Measurements from ENCODE around the gene DPEP2.
"Not testable (repeated sequence)": the region's sequence is repeated elsewhere in the genome, so short reads cannot be mapped to it uniquely, and the experiment has no call there.

Gene DPEP2

GRCh38 chr16:67998779-67999688 lies at the start of gene DPEP2:
TSS of gene DPEP2 (minus strand) at chr16:67999484. CDS start at chr16:67993212, 6,272 bp downstream.
- not testable (repeated sequence) for DNase-seq (ENCODE audit: low read depth, low spot score); H3K27ac ChIP-seq

- no peak for DNase-seq (ENCODE audit: low read depth, low spot score)
- H3K27ac ChIP-seq, result no peak overlapping the region
Observed at GRCh38 chr16:68047987-68048386, 48.7 kb upstream of the DPEP2 start.

GRCh38 chr16:68046106-68046505 lies 46.8 kb upstream of the DPEP2 start:
- H3K27ac ChIP-seq, result no peak overlapping the region
- DNase-seq (ENCODE audit: low read depth, low spot score), result no peak

DNA sequence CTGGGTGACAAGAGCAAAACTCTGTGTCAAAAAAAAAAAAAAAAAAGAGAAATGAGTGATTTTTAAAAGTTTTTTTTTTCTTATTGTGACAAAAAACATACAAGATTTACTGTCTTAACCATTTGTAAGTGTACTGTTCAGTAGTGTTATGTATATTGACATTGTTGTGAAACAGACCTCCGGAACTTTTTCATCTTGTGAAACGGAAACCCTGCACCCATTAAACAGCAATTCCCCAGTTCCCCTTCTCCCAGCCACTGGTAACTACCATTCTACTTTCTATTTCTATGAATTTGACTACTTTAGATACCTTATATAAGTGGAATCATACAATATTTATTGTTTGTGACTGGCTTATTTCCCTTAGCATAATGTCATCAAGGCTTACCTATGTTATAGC lies 42.5 kb upstream of the DPEP2 start:
- no peak for DNase-seq (ENCODE audit: low read depth, low spot score)

GRCh38 chr16:68040506-68041288 lies 41.4 kb upstream of the DPEP2 start:
- no peak overlapping the region for H3K27ac ChIP-seq
- DNase-seq (ENCODE audit: low read depth, low spot score), result no peak

More for the DNA sequence above, 42.5 kb upstream of the DPEP2 start:
- no peak overlapping the region for H3K27ac ChIP-seq

DNA sequence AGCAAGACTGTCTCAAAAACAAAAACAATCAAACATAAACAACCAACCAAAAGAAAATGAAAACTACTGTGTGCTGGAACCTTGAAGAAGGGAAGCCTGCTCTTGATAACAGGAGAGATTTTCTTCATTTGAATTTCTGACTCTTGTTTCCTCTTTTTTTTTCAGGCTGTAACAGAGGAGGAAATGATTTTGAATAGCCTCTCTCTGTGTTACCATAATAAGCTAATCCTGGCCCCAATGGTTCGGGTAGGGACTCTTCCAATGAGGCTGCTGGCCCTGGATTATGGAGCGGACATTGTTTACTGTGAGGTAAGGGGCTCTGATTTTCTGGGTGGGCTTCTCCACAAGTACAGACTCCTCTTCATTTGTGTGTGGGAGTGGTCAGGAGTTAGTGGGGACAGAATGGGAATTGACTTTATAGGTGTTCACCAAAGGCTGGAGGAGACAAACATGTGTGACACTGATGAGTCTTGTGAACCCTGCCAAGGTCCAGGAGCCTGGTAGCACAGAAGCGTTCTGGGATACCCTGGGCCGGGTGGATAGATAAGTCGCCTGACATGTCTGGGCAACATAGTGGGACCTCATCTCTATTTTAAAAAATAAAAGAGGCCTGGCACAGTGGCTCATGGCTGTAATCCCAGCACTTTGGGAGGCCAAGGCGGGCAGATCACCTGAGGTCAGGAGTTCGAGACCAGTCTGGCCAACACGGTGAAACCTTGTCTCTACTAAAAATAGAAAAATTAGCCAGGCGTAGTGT lies 38.7 kb upstream of the DPEP2 start:
- no peak for DNase-seq (ENCODE audit: low read depth, low spot score)

GRCh38 chr16:68035227-68035626 lies 35.9 kb upstream of the DPEP2 start:
- no peak overlapping the region for H3K27ac ChIP-seq
- DNase-seq (ENCODE audit: low read depth, low spot score), result no peak

More for the DNA sequence above, 38.7 kb upstream of the DPEP2 start:
- H3K27ac ChIP-seq, result no peak overlapping the region

DNA sequence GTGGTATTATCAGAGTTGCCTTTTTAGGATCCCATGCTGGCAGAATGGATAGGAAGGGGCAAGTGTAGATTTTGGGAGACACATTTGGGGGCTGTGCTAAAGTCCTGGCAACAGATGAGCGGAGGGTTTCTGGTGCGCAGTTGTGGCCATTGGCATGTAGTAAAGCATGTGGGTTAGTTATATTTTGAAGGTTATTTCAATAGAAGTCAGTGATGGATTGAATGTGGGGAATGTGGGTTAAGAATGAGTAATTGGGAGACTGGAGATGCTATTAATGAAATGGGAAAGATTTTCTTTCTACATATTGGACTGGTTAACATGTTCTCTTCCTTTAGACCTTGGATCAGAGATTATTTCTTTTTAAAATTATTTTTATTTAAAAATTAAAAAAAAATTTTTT lies 33.8 kb upstream of the DPEP2 start:
- DNase-seq (ENCODE audit: low read depth, low spot score), result no peak
- peak overlapping the region; percentile 86 for H3K27ac ChIP-seq

GRCh38 chr16:68031951-68032350 lies 32.7 kb upstream of the DPEP2 start:
- H3K27ac ChIP-seq, result peak overlapping the region; percentile 86
- peak; percentile 57 for DNase-seq (ENCODE audit: low read depth, low spot score)

- H3K27ac ChIP-seq, result peak overlapping the region; percentile 86
- DNase-seq (ENCODE audit: low read depth, low spot score), result not testable (repeated sequence)
Observed at GRCh38 chr16:68030108-68030507, 30.8 kb upstream of the DPEP2 start.

DNA sequence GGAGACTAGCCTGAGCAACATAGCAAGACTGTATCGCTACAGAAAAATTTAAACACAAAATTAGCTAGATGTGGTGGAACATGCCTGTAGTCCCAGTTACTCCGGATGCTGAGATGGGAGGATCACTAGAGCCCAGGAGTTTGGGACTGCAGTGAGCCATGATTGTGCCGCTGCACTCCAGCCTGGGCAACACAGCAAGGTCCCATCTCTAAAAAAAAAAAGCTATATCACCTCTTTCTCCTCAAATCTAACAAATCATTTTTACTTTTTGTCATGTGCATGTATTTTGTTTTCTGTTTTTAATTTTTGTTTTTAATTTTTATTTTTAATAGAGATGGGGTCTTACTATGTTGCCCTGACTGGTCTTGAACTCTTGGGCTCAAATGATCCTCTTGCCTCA lies 29.7 kb upstream of the DPEP2 start:
- H3K27ac ChIP-seq, result no peak overlapping the region
- DNase-seq (ENCODE audit: low read depth, low spot score), result no peak

GRCh38 chr16:68022728-68023537 lies 23.6 kb upstream of the DPEP2 start, which contains the start of the genes DDX28 and DUS2:
TSS of gene DDX28 (minus strand) at chr16:68023232. CDS start at chr16:68023202, 30 bp downstream.
TSS of gene DUS2 (plus strand) at chr16:68023284. CDS start at chr16:68038024, 14,740 bp downstream.
- DNase-seq (ENCODE audit: low read depth, low spot score), result peak; percentile 75
- peak within 1 kb of the TSS; percentile 70 for H3K27ac ChIP-seq

DNA sequence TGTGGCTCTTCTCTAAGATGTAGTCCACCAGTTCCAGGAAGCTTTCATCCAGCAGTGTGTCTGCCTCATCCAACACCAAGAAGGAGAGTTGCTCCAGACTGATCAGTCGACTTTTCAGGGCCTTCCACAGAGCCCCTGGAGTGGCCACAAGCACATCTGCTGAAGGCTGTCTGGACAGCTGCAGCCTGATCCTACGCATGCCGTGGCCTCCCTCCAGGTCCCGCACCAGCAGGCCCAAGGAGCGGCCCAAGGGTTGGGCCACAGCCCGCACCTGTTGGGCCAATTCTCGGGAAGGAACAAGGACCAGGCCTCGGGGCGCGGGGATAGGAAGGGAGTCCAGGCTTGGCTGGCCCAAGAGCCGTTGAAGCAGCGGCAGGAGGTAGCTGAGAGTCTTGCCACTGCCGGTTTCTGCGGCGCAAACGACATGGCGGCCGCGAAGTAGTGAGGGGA lies 23.0 kb upstream of the DPEP2 start:
- DNase-seq (ENCODE audit: low read depth, low spot score), result no peak
- peak overlapping the region; percentile 70 for H3K27ac ChIP-seq

- H3K27ac ChIP-seq, result no peak overlapping the region
- no peak for DNase-seq (ENCODE audit: low read depth, low spot score)
Observed at GRCh38 chr16:68021490-68021889, 22.2 kb upstream of the DPEP2 start.

DNA sequence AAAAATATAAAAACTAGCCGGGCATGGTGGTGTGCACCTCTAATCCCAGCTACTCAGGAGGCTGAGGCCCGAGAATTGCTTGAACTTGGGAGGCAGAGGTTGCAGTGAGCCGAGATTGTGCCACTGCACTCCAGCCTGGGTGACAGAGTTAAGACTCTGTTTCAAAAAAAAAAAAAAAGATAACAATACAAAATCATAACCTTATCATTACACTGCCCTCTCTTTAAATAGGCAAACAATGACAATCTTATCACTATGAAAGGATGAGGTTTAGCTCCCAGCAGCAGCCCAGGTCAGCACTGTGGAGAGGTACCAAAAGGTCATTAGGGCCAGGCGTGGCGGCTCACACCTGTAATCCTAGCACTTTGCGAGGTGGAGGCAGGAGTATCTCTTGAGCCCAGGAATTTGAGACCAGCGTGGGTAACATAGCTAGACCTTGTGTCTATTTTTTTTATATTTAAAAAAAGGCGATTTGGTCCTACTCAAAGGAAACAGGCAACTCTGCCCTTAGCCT lies 19.9 kb upstream of the DPEP2 start:
- no peak overlapping the region for H3K27ac ChIP-seq
- no peak for DNase-seq (ENCODE audit: low read depth, low spot score)

- no peak within 1 kb of the TSS for H3K27ac ChIP-seq
- DNase-seq (ENCODE audit: low read depth, low spot score), result no peak
Observed at GRCh38 chr16:68015681-68016080, 16.4 kb upstream of the DPEP2 start, which contains the start of gene DPEP2NB. TSS of gene DPEP2NB (minus strand) at chr16:68015911. CDS start at chr16:68015770, 141 bp downstream.

GRCh38 chr16:68013440-68013839 lies 14.2 kb upstream of the DPEP2 start:
- H3K27ac ChIP-seq, result peak overlapping the region; percentile 53
- peak; percentile 39 for DNase-seq (ENCODE audit: low read depth, low spot score)

DNA sequence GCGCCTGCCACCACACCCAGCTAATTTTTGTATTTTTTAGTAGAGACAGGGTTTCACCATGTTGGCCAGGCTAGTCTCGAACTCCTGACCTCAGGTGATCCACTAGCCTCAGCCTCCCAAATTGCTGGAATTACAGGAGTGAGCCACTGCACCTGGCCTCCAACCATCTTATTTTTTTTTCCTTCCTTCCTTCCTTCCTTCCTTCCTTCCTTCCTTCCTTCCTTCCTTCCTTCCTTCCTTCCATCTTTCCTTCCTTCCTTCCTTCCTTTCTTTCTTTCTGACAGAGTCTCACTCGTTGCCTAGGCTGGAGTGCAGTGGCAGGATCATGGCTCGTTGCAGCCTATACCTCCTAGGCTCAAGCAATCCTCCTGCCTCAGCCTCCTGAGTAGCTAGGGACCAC lies 10.6 kb upstream of the DPEP2 start:
- H3K27ac ChIP-seq; DNase-seq (ENCODE audit: low read depth, low spot score): not testable (repeated sequence)

GRCh38 chr16:68009157-68009735 lies 10.0 kb upstream of the DPEP2 start:
- no peak overlapping the region for H3K27ac ChIP-seq
- no peak for DNase-seq (ENCODE audit: low read depth, low spot score)

All from epithelial cell of prostate (primary cell).